ENCODE data around the gene SERPING1. TPM values are rescaled to one million over a fixed set of nuclear protein-coding genes. Genes with fewer than 3 reads are reported as not detected.
A peak's percentile ranks its signal among the peaks of the same experiment; 100 is the strongest.

The SERPING1 gene
- total and polyA plus RNA-seq, 4 donors, result 473 to 1,015 (median 795) TPM

- intact Hi-C loops (cut with DNase I), result loop anchor here in 1 of 2 donors (5.0 kb wide), 1 partner anchor 41 kb away; the partner anchor contains the start of gene SERPING1
- H3K27me3 ChIP-seq (ENCODE audit: control insufficient read depth in 1 of 2, insufficient read depth in 2 of 2, low read length in 1 of 2), result no peaks in the 10 kb centered on the region
- DNase-seq (peak; percentile 79 to 91), ATAC-seq (ENCODE audit: low FRiP score) (peak; percentile 79)
- H3K36me3 ChIP-seq (ENCODE audit: control insufficient read depth in 1 of 2, insufficient read depth in 2 of 2, low read length in 1 of 2), result no peaks in the 10 kb centered on the region
- peaks cover 0 to 5% of the 10 kb centered on the region in 2 donors for H3K4me1 ChIP-seq (ENCODE audit: control insufficient read depth in 1 of 2, insufficient read depth in 2 of 2, low read length in 2 of 2)
- H3K27ac ChIP-seq (ENCODE audit: low read depth in 1 of 2, low read length in 2 of 2), result peak overlapping the region in 1 of 2 donors; percentile 42
- H3K9me3 ChIP-seq (ENCODE audit: control insufficient read depth, low read length), result no peaks in the 10 kb centered on the region
- WGBS, 2 donors, result 0 to 1% methylated on average over 46 to 47 of the region's 47 CpGs
- H3K4me3 ChIP-seq (ENCODE audit: low read length in 2 of 2), result peak overlapping the region; percentile 98 to 99
These were observed 40.7 kb downstream of the SERPING1 start for GRCh38 chr11:57638005-57638781.

- DNase-seq (peak in 1 of 2 donors; percentile 75), ATAC-seq (ENCODE audit: low FRiP score) (peak; percentile 21)
- Histone ChIP-seq H3K9me3 (ENCODE audit: control insufficient read depth, low read length) (no peaks in the 10 kb centered on the region), H3K4me3 (ENCODE audit: low read length in 2 of 2) (peak overlapping the region; percentile 98 to 99), H3K4me1 (ENCODE audit: control insufficient read depth in 1 of 2, insufficient read depth in 2 of 2, low read length in 2 of 2) (peaks cover 0 to 5% of the 10 kb centered on the region in 2 donors), H3K27ac (ENCODE audit: low read depth in 1 of 2, low read length in 2 of 2) (no peak overlapping the region), H3K36me3 (ENCODE audit: control insufficient read depth in 1 of 2, insufficient read depth in 2 of 2, low read length in 1 of 2) (no peaks in the 10 kb centered on the region), H3K27me3 (ENCODE audit: control insufficient read depth in 1 of 2, insufficient read depth in 2 of 2, low read length in 1 of 2) (no peaks in the 10 kb centered on the region)
- 1% methylated on average over 18 to 19 of the region's 19 CpGs for WGBS, 2 donors
- intact Hi-C loops (cut with DNase I), result loop anchor here in 1 of 2 donors (5.0 kb wide), 1 partner anchor 42 kb away; the partner anchor contains the start of gene SERPING1
These were observed 41.4 kb downstream of the SERPING1 start for GRCh38 chr11:57638811-57639320.

- Histone ChIP-seq H3K27me3 (ENCODE audit: control insufficient read depth in 1 of 2, insufficient read depth in 2 of 2, low read length in 1 of 2) (no peaks in the 10 kb centered on the region), H3K27ac (ENCODE audit: low read depth in 1 of 2, low read length in 2 of 2) (no peak overlapping the region), H3K4me1 (ENCODE audit: control insufficient read depth in 1 of 2, insufficient read depth in 2 of 2, low read length in 2 of 2) (peaks cover 0 to 5% of the 10 kb centered on the region in 2 donors), H3K36me3 (ENCODE audit: control insufficient read depth in 1 of 2, insufficient read depth in 2 of 2, low read length in 1 of 2) (no peaks in the 10 kb centered on the region), H3K4me3 (ENCODE audit: low read length in 2 of 2) (peak overlapping the region in 1 of 2 donors; percentile 98), H3K9me3 (ENCODE audit: control insufficient read depth, low read length) (no peaks in the 10 kb centered on the region)
- WGBS, 2 donors, result 14 to 16% methylated on average over 13 to 15 of the region's 15 CpGs
- ATAC-seq (ENCODE audit: low FRiP score) (no peak), DNase-seq (no peak)
- intact Hi-C loops (cut with DNase I), result loop anchor here (2.0 to 10.0 kb wide), 4 partner anchors 42 to 185 kb away; partner anchors contain the start of gene SERPING1 (in 2 of the 2)
These were observed 42.0 kb downstream of the SERPING1 start for GRCh38 chr11:57639321-57640067.

GRCh38 chr11:57640068-57640800, 42.7 kb downstream of the SERPING1 start:
- Histone ChIP-seq H3K36me3 (ENCODE audit: control insufficient read depth in 1 of 2, insufficient read depth in 2 of 2, low read length in 1 of 2) (no peaks in the 10 kb centered on the region), H3K4me1 (ENCODE audit: control insufficient read depth in 1 of 2, insufficient read depth in 2 of 2, low read length in 2 of 2) (peaks cover 0 to 5% of the 10 kb centered on the region in 2 donors), H3K27me3 (ENCODE audit: control insufficient read depth in 1 of 2, insufficient read depth in 2 of 2, low read length in 1 of 2) (no peaks in the 10 kb centered on the region), H3K4me3 (ENCODE audit: low read length in 2 of 2) (no peak overlapping the region), H3K27ac (ENCODE audit: low read depth in 1 of 2, low read length in 2 of 2) (no peak overlapping the region), H3K9me3 (ENCODE audit: control insufficient read depth, low read length) (no peaks in the 10 kb centered on the region)
- no peak for DNase-seq
- WGBS, 2 donors, result 48 to 50% methylated on average over 9 of the region's 9 CpGs
- intact Hi-C loops (cut with DNase I), result loop anchor here (2.0 to 10.0 kb wide), 4 partner anchors 43 to 185 kb away; partner anchors contain the start of gene SERPING1 (in 1 of the 2)
- no peak for ATAC-seq (ENCODE audit: low FRiP score)

GRCh38 chr11:57641011-57641807, 43.7 kb downstream of the SERPING1 start:
- no peak for ATAC-seq (ENCODE audit: low FRiP score)

GRCh38 chr11:57643802-57644201, 46.3 kb downstream of the SERPING1 start:
- no peak for ATAC-seq (ENCODE audit: low FRiP score)
- Histone ChIP-seq H3K4me3 (ENCODE audit: low read length in 2 of 2) (no peak overlapping the region), H3K9me3 (ENCODE audit: control insufficient read depth, low read length) (no peaks in the 10 kb centered on the region), H3K27ac (ENCODE audit: low read depth in 1 of 2, low read length in 2 of 2) (no peak overlapping the region), H3K4me1 (ENCODE audit: control insufficient read depth in 1 of 2, insufficient read depth in 2 of 2, low read length in 2 of 2) (peaks cover 0 to 5% of the 10 kb centered on the region in 2 donors), H3K36me3 (ENCODE audit: control insufficient read depth in 1 of 2, insufficient read depth in 2 of 2, low read length in 1 of 2) (no peaks in the 10 kb centered on the region), H3K27me3 (ENCODE audit: control insufficient read depth in 1 of 2, insufficient read depth in 2 of 2, low read length in 1 of 2) (no peaks in the 10 kb centered on the region)
- WGBS, 2 donors, result 74 to 80% methylated on average over 3 of the region's 3 CpGs
- DNase-seq, result no peak
- intact Hi-C loops (cut with DNase I), result loop anchor here (2.0 to 10.0 kb wide), 4 partner anchors 47 to 189 kb away; partner anchors contain the start of gene SERPING1 (in 1 of the 2)

More at GRCh38 chr11:57641011-57641807, 43.7 kb downstream of the SERPING1 start:
- no peaks in the 10 kb centered on the region for H3K9me3 ChIP-seq (ENCODE audit: control insufficient read depth, low read length)
- no peaks in the 10 kb centered on the region for H3K27me3 ChIP-seq (ENCODE audit: control insufficient read depth in 1 of 2, insufficient read depth in 2 of 2, low read length in 1 of 2)
- 45 to 46% methylated on average over 7 of the region's 7 CpGs for WGBS, 2 donors
- peaks cover 0 to 5% of the 10 kb centered on the region in 2 donors for H3K4me1 ChIP-seq (ENCODE audit: control insufficient read depth in 1 of 2, insufficient read depth in 2 of 2, low read length in 2 of 2)
- no peak overlapping the region for H3K4me3 ChIP-seq (ENCODE audit: low read length in 2 of 2)
- no peak for DNase-seq
- H3K36me3 ChIP-seq (ENCODE audit: control insufficient read depth in 1 of 2, insufficient read depth in 2 of 2, low read length in 1 of 2), result no peaks in the 10 kb centered on the region
- no peak overlapping the region for H3K27ac ChIP-seq (ENCODE audit: low read depth in 1 of 2, low read length in 2 of 2)
- intact Hi-C loops (cut with DNase I), result loop anchor here (2.0 to 10.0 kb wide), 4 partner anchors 44 to 186 kb away; partner anchors contain the start of gene SERPING1 (in 1 of the 2)

GRCh38 chr11:57644748-57645688, 47.5 kb downstream of the SERPING1 start:
- peak; percentile 84 to 90 for DNase-seq
- peak; percentile 82 for ATAC-seq (ENCODE audit: low FRiP score)
- H3K4me3 ChIP-seq (ENCODE audit: low read length in 2 of 2), result no peak overlapping the region
- intact Hi-C loops (cut with DNase I), result loop anchor here (2.0 to 10.0 kb wide), 4 partner anchors 48 to 190 kb away; partner anchors contain the start of gene SERPING1 (in 1 of the 2)
- no peaks in the 10 kb centered on the region for H3K4me1 ChIP-seq (ENCODE audit: control insufficient read depth in 1 of 2, insufficient read depth in 2 of 2, low read length in 2 of 2)
- H3K27ac ChIP-seq (ENCODE audit: low read depth in 1 of 2, low read length in 2 of 2), result no peak overlapping the region
- H3K27me3 ChIP-seq (ENCODE audit: control insufficient read depth in 1 of 2, insufficient read depth in 2 of 2, low read length in 1 of 2), result no peaks in the 10 kb centered on the region
- no peaks in the 10 kb centered on the region for H3K9me3 ChIP-seq (ENCODE audit: control insufficient read depth, low read length)
- 2 to 3% methylated on average over 17 of the region's 17 CpGs for WGBS, 2 donors
- no peaks in the 10 kb centered on the region for H3K36me3 ChIP-seq (ENCODE audit: control insufficient read depth in 1 of 2, insufficient read depth in 2 of 2, low read length in 1 of 2)

All from aorta (tissue), 5 donors.